ENCODE data around the gene KRT35. TPM values are rescaled to one million over a fixed set of nuclear protein-coding genes. Genes with fewer than 3 reads are reported as not detected.

KRT35 gene
- total RNA-seq, 2 donors from 2014 or later: not detected

DNA sequence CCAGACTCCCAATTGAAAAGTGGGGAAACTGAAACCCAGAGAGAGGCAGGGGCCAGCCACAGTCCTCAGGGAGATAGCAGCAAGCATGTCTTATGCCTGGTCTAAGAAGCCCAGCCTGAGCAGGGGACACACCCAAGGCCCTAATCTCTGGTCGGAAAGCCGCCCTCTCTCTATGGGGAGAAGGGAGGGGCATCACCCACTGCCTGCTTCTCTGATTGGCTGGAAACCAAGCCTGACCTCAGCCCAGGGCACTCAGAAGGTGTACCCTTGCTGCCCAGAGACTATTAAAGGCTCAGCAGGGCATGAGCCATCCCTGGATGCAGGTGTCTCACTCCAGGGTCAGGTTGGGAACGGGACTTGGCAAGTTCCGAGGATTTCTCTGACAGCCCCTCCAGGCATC lies 30.2 kb upstream of the KRT35 start:
- DNase-seq (ENCODE audit: low spot score) (no peak), ATAC-seq (ENCODE audit: insufficient number of reproducible peaks, low FRiP score, low read depth) (no peak)
- H3K27ac ChIP-seq: no peak overlapping the region
- H3K4me1 ChIP-seq (ENCODE audit: control insufficient read depth in 1 of 2, low read depth in 2 of 2): no peaks in the 10 kb centered on the region
- no peaks in the 10 kb centered on the region for H3K36me3 ChIP-seq
- no peaks in the 10 kb centered on the region for H3K27me3 ChIP-seq (replicated peaks; ENCODE audit: insufficient read depth)
- no peak for TF ChIP-seq CTCF (IDR thresholded peaks at IDR 0.05)
- no peak overlapping the region for H3K4me3 ChIP-seq
- H3K9me3 ChIP-seq: no peaks in the 10 kb centered on the region

DNA sequence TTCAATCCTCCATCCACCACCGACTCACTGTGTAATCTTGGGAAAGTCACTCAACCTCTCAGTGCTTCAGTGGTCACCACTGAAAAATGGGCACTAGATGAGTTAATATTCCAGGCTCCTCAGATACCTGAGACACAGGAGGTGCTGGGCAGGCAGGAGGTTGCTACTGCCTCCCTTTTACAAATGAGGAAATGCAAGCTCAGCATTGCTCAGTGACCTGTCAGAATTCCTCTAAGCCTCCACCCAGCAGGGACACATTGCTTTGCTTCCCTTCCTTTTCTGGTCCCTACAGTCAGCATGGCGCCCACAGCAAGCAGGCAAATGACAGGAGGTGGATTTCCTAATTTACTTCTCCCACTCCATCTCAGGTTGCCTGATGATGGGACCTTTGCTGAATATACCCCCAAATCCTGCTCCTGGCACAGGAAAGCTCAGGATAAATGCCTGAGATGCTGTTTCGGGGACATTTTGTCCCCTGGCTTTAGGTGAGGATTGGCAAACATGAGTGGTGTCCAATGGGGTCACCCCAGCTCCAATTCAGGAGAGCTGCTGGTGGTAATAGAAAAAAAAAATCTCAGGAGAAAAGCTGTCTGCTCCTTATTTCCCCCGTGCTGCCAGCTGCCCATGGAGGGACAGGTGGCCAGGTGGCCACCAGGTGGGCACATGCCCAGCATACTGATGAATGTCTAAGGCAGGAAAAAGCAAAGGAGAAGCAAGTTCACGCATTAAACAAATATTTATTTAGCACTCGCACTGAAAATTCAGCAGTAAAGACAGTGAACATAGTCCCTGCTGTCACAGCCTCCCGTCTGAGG lies 29.5 kb upstream of the KRT35 start:
- DNase-seq (ENCODE audit: low spot score) (no peak), ATAC-seq (ENCODE audit: insufficient number of reproducible peaks, low FRiP score, low read depth) (no peak)
- no peak overlapping the region for H3K27ac ChIP-seq
- no peak for TF ChIP-seq CTCF (IDR thresholded peaks at IDR 0.05)
- no peaks in the 10 kb centered on the region for H3K27me3 ChIP-seq (replicated peaks; ENCODE audit: insufficient read depth)
- H3K36me3 ChIP-seq: no peaks in the 10 kb centered on the region
- no peaks in the 10 kb centered on the region for H3K4me1 ChIP-seq (ENCODE audit: control insufficient read depth in 1 of 2, low read depth in 2 of 2)
- no peaks in the 10 kb centered on the region for H3K9me3 ChIP-seq
- no peak overlapping the region for H3K4me3 ChIP-seq

- Histone ChIP-seq H3K4me1 (ENCODE audit: control insufficient read depth in 1 of 2, low read depth in 2 of 2) (no peaks in the 10 kb centered on the region), H3K27me3 (replicated peaks; ENCODE audit: insufficient read depth) (no peaks in the 10 kb centered on the region), H3K27ac (no peak overlapping the region), H3K4me3 (no peak overlapping the region), H3K36me3 (no peaks in the 10 kb centered on the region), H3K9me3 (no peaks in the 10 kb centered on the region)
- TF ChIP-seq CTCF (IDR thresholded peaks at IDR 0.05): no peak
- ATAC-seq (ENCODE audit: insufficient number of reproducible peaks, low FRiP score, low read depth) (no peak), DNase-seq (ENCODE audit: low spot score) (no peak)
These were observed 26.4 kb upstream of the KRT35 start for GRCh38 chr17:41507315-41507880.

GRCh38 chr17:41505809-41506767 lies 25.1 kb upstream of the KRT35 start:
- H3K9me3 ChIP-seq: no peaks in the 10 kb centered on the region
- no peak overlapping the region for H3K27ac ChIP-seq
- no peak for ATAC-seq (ENCODE audit: insufficient number of reproducible peaks, low FRiP score, low read depth)
- no peaks in the 10 kb centered on the region for H3K27me3 ChIP-seq (replicated peaks; ENCODE audit: insufficient read depth)
- TF ChIP-seq CTCF (IDR thresholded peaks at IDR 0.05): no peak
- no peaks in the 10 kb centered on the region for H3K36me3 ChIP-seq
- DNase-seq (ENCODE audit: low spot score): no peak
- no peaks in the 10 kb centered on the region for H3K4me1 ChIP-seq (ENCODE audit: control insufficient read depth in 1 of 2, low read depth in 2 of 2)
- no peak overlapping the region for H3K4me3 ChIP-seq
